IPS DF 6.9 (cell line): Measurements from ENCODE around the gene GPRIN1.
"Not testable (repeated sequence)": the region's sequence is repeated elsewhere in the genome, so short reads cannot be mapped to it uniquely, and the experiment has no call there.

ENCODE experiments used
- DNase-seq: peaks from one replicate; pipeline ENCODE4 v3.0.0-alpha.2; 2013; ENCODE audit warnings: low read depth, low spot score
- H3K27ac ChIP-seq: one replicate; pipeline ENCODE4 v1.5.1; 2013; ENCODE audit warnings: low read length, control low read depth
- H3K27me3 ChIP-seq: 2 replicates; pipeline ENCODE4 v1.6.1; 2013; ENCODE audit warnings: mild to moderate bottlenecking, low read length; ENCODE audit not compliant: control insufficient read depth, insufficient read depth
- H3K36me3 ChIP-seq: 2 replicates; pipeline ENCODE4 v1.6.1; 2013; ENCODE audit warnings: low read length; ENCODE audit not compliant: control insufficient read depth, insufficient read depth
- H3K4me1 ChIP-seq: 2 replicates; pipeline ENCODE4 v1.6.1; 2013; ENCODE audit warnings: low read length; ENCODE audit not compliant: control insufficient read depth, insufficient read depth
- H3K4me3 ChIP-seq: 2 replicates; pipeline ENCODE4 v1.5.1; 2013; ENCODE audit warnings: mild to moderate bottlenecking, low read length
- H3K9me3 ChIP-seq: 2 replicates; pipeline ENCODE4 v1.6.1; 2013; ENCODE audit warnings: low read length, inconsistent platforms; ENCODE audit not compliant: control insufficient read depth, insufficient read depth
- WGBS: extraction: QIAGEN DNeasy Blood & Tissue Kit; methylation state at CpG from one replicate; pipeline ENCODE4 v1.1.7; 2013; ENCODE audit warnings: mixed read lengths, missing lambda C conversion rate; ENCODE audit not compliant: insufficient read length, insufficient coverage; 5-methylcytosine and 5-hydroxymethylcytosine counted together

Gene GPRIN1

DNA sequence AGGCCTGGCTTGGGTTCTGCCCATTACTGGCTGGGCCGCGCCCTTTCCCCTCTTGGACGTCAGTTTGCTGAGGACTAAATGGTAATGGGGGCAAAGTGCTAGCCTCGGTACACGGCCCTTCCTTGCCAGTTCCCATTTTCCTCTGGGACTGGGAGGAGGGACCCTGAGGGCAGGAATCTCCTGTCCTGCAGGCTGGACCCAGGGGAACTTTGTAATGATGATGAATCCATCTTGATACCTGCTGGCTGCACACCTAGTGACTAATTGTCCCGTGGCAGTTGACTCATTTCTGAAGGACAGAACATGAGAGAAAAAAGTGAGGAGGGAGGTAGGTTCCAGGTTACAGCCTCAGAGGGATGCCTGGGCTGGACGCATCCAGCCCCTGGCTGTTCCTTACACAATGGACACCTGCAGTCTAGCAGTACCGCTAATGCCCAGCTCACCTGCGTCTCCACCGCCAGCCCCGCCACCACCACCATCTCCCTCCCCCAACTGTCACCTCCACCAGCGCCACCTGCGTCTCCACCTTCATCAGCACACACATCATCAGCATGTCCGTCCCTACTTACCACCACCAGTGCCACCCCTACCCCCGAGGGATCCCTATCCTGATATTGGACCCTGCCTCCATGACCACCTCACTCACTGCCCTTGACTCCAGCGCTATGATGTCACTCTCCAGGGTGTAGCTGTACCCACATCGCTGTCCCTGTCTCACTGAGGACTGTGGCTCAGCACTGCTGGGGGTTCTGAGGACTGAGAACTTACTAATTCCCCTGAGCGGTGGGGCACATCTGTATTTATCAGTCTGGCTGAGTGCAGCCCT lies 56.5 kb downstream of the GPRIN1 start:
- no peak for DNase-seq
- H3K36me3 ChIP-seq, result no peaks in the 10 kb centered on the region
- peaks cover 2% of the 10 kb centered on the region for H3K4me1 ChIP-seq
- WGBS, result no CpG with 5 or more reads among the region's 18 CpGs
- H3K4me3 ChIP-seq, result no peak overlapping the region
- H3K27me3 ChIP-seq, result no peaks in the 10 kb centered on the region
- H3K27ac ChIP-seq, result no peak overlapping the region
- no peaks in the 10 kb centered on the region for H3K9me3 ChIP-seq

DNA sequence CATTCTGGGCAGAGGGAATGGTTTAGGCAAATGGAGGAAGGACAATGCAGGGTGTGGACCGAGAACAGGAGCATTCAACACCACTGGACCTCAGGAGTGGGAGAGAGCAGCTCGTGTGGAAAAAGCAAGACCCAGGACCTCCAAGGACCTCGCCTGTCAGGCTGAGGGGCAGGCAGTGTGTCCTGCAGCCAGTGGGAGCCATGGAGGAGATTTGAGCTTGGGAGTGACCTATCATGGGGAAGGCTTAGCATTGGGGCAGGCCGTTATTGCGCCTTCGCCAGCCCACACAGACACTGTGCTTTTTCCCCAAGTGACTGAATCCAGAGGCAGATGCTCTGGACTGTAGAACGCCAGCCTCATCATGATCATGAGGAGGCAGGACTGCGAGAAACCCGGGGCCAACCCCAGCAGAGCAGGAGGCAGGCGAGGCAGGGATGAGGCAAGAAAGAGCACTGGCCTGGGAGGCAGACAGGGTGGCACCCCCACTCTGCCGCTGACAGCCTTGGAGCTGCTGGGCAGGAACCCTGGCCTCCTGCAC lies 57.6 kb downstream of the GPRIN1 start:
- Histone ChIP-seq H3K36me3 (no peaks in the 10 kb centered on the region), H3K27me3 (no peaks in the 10 kb centered on the region), H3K9me3 (no peaks in the 10 kb centered on the region), H3K4me3 (no peak overlapping the region), H3K27ac (no peak overlapping the region), H3K4me1 (peaks cover 2% of the 10 kb centered on the region)
- DNase-seq, result no peak
- no CpG with 5 or more reads among the region's 11 CpGs for WGBS

DNA sequence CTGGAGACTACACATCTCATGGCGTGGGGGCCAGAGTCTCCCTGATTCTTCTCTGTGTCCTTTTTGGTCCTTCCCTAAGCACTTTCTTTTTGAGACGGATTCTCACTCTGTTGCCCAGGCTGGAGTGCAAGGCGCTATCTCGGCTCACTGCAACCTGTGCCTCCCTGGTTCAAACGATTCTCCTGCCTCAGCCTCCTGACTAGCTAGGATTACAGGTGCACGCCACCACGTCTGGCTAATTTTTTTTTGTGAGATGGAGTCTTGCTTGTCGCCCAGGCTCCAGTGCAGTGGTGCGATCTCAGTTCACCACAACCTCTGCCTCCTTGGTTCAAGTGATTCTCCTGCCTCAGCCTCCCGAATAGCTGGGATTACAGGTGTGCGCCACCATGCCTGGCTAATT lies 59.0 kb downstream of the GPRIN1 start:
- DNase-seq, H3K27me3 ChIP-seq, H3K27ac ChIP-seq, H3K9me3 ChIP-seq, H3K4me1 ChIP-seq, H3K36me3 ChIP-seq, H3K4me3 ChIP-seq: not testable (repeated sequence)
- no CpG with 5 or more reads among the region's 11 CpGs for WGBS

DNA sequence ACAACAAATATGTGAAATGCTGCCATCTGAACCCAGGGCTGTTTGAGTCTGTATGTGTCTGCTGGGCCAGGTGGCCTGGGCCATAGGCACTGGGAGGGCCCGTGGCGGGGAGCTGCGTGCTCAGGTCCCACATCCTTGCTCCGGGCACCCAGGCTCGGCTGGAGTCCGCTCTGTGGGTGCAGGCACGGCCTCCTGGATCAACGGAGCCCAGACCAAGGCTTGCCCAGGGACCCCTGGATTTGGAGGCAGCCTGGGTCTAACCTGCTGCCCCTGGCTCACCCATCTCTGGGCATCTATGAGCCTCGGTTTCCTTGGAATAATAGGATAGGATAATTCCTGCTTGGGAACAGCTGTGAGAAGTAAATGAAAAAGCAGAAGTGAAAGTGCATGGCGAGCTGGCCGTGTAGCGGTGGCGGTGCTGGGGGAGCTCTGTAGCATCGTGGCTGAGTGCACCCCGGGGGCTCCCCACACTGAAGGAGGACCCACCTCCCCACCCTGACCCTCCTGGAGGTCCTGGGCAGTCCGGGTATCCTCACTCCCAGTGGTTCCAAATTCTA lies 59.6 kb downstream of the GPRIN1 start:
- no peak overlapping the region for H3K4me3 ChIP-seq

DNA sequence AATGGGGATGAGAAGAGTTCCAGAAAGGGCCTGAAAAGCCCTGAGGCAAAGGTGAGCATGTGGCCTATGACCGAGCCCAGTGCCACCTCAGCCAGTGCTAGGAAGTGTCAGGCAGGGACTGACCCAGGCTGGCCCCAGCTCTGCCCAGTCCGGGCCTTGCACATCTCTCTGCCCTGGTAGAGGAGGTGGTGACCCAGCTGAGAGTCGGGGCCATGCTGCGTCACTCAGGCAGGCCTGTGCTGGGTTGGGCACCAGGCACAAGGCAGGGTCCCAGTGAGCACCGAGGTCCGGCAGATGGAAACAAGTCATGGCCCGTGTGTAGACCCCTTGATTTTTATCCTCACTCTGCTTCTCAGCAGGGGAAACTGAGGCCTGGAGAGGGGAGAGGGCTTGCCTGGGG lies 60.1 kb downstream of the GPRIN1 start:
- no CpG with 5 or more reads among the region's 7 CpGs for WGBS

More for the DNA sequence above, 59.6 kb downstream of the GPRIN1 start:
- Histone ChIP-seq H3K27me3 (no peaks in the 10 kb centered on the region), H3K27ac (no peak overlapping the region), H3K36me3 (no peaks in the 10 kb centered on the region), H3K9me3 (no peaks in the 10 kb centered on the region), H3K4me1 (peaks cover 2% of the 10 kb centered on the region)
- DNase-seq, result no peak
- WGBS, result no CpG with 5 or more reads among the region's 16 CpGs

DNA sequence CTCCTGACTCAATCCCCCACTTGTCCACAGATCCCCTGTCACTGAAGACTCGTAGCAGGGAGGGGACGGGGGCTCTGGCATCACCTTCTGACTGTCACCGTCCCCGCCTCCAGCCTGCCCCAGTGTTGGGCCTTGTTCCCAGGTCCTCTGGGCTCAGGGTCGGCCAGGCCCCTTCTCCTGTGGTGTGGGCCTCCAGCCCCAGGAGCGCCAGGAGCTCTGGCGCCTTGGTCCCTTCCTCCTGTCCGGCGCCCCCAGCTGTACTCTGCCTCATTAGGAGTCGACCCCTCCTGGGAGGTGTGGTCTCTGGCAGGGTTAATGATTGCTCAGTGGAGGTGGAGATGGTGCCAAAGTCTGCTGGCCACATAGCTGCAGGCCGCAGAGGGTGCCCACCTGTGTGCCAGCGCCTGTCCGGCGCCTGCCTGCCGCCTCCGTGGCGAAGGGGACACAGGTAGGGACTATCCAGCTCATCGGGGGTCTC lies 61.0 kb downstream of the GPRIN1 start, which contains the start of gene CDHR2:
TSS of gene CDHR2 (plus strand) at position 376 of the 478 bp plus-strand sequence. CDS start 16,011 bp downstream, outside the sequence.
- no peak within 1 kb of the TSS for H3K4me3 ChIP-seq
- H3K27ac ChIP-seq, result no peak within 1 kb of the TSS
- peaks cover 2% of the 10 kb centered on the region for H3K4me1 ChIP-seq
- no peaks in the 10 kb centered on the region for H3K36me3 ChIP-seq
- no CpG with 5 or more reads among the region's 18 CpGs for WGBS
- H3K9me3 ChIP-seq, result no peaks in the 10 kb centered on the region
- DNase-seq, result no peak
- no peaks in the 10 kb centered on the region for H3K27me3 ChIP-seq

More for the DNA sequence above, 60.1 kb downstream of the GPRIN1 start:
- no peaks in the 10 kb centered on the region for H3K27me3 ChIP-seq
- H3K4me3 ChIP-seq, result no peak overlapping the region
- H3K36me3 ChIP-seq, result no peaks in the 10 kb centered on the region
- DNase-seq, result no peak
- H3K9me3 ChIP-seq, result no peaks in the 10 kb centered on the region
- H3K27ac ChIP-seq, result no peak overlapping the region
- peaks cover 2% of the 10 kb centered on the region for H3K4me1 ChIP-seq

DNA sequence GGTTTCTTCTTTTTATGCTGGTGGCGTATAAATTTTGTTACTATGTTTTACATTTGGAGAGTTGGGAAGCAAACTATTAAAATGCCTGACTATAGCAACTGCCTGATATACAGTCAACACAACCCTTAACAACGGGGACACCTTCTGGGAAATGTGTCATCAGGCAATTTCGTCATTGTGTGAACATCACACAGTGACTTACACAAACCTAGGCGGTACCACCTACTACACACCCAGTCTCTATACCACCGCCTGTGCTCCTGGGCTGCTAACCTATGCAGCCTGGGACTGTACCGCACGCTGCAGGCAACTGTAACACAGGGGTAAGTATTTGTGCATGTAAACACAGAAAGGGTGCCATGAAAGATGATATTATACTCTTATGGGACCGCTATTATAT lies 62.2 kb downstream of the GPRIN1 start:
- Histone ChIP-seq H3K4me3 (no peak overlapping the region), H3K9me3 (no peaks in the 10 kb centered on the region), H3K4me1 (no peaks in the 10 kb centered on the region), H3K27me3 (no peaks in the 10 kb centered on the region), H3K27ac (no peak overlapping the region), H3K36me3 (no peaks in the 10 kb centered on the region)
- no CpG with 5 or more reads among the region's 8 CpGs for WGBS
- DNase-seq, result no peak
